OCI-LY7 (cell line): ENCODE data around the gene GNL1. TPM values are rescaled to one million over a fixed set of nuclear protein-coding genes. Genes with fewer than 3 reads are reported as not detected.

Source experiments
- BruUV-seq: library from RNA; stranded (reverse); fragments of 400-500 nt; replicated peaks from 2 replicates; lab custom pipeline; 2021; lab: Mats Ljungman, UMichigan
- CTCF ChIA-PET: fragments of 300-600 bp; sonication (Branson Sonifier 250); formaldehyde crosslinking; loops from one replicate; lab custom pipeline; 2022; ENCODE audit warnings: antibody characterized with exemption; ENCODE audit not compliant: unreplicated experiment; lab: Charles Lee
- POLR2A ChIA-PET: fragments of 300-600 bp; sonication (Branson Sonifier 250); formaldehyde crosslinking; loops from one replicate; lab custom pipeline; 2022; ENCODE audit warnings: antibody characterized with exemption; lab: Charles Lee
- DNase-seq: peaks from one replicate; pipeline ENCODE4 v3.0.0-alpha.2; 2015; ENCODE audit warnings: low spot score
- H2AFZ ChIP-seq: fragments of 200-600 bp; sonication (generic), shearing (Covaris generic); 2 replicates; pipeline ENCODE4 v1.6.1; 2014; ENCODE audit warnings: mild to moderate bottlenecking, antibody characterized with exemption, low read length, moderate library complexity
- H3K27ac ChIP-seq: fragments of 200-600 bp; sonication (generic); 2 replicates; pipeline ENCODE4 v1.5.1; 2014; ENCODE audit warnings: mixed run types, low read depth, mild to moderate bottlenecking, moderate library complexity, low read length, inconsistent platforms; ENCODE audit not compliant: poor library complexity, severe bottlenecking
- H3K36me3 ChIP-seq: fragments of 200-600 bp; sonication (generic); 2 replicates; pipeline ENCODE4 v1.6.1; 2014; ENCODE audit warnings: mild to moderate bottlenecking, antibody characterized with exemption, low read length, moderate library complexity, mixed read lengths; ENCODE audit not compliant: insufficient read depth
- H3K4me1 ChIP-seq: fragments of 200-600 bp; sonication (generic); 2 replicates; pipeline ENCODE4 v1.5.1; 2014; ENCODE audit warnings: mild to moderate bottlenecking, low read length; ENCODE audit not compliant: insufficient read depth, poor library complexity, severe bottlenecking
- H3K4me2 ChIP-seq: fragments of 200-600 bp; sonication (generic); 2 replicates; pipeline ENCODE4 v1.6.1; 2014; ENCODE audit warnings: mild to moderate bottlenecking, low read length
- H3K4me3 ChIP-seq: fragments of 200-600 bp; sonication (generic); 2 replicates; pipeline ENCODE4 v1.5.1; 2014; ENCODE audit warnings: mild to moderate bottlenecking, low read depth, low read length; ENCODE audit not compliant: poor library complexity, severe bottlenecking
- H3K79me2 ChIP-seq: fragments of 200-600 bp; sonication (generic); 2 replicates; pipeline ENCODE4 v1.6.1; 2016; ENCODE audit warnings: low read depth, mild to moderate bottlenecking, low read length, moderate library complexity, mixed read lengths; ENCODE audit not compliant: insufficient read depth
- H3K9me2 ChIP-seq: fragments of 200-600 bp; sonication (generic); 2 replicates; pipeline ENCODE4 v1.6.1; 2016; ENCODE audit warnings: mild to moderate bottlenecking, low read length, mixed read lengths; ENCODE audit not compliant: insufficient read depth
- H3K9me3 ChIP-seq: fragments of 200-600 bp; sonication (generic); 2 replicates; pipeline ENCODE4 v1.6.1; 2014; ENCODE audit warnings: mild to moderate bottlenecking, mixed run types, low read length, mixed read lengths
- H4K20me1 ChIP-seq: fragments of 200-600 bp; sonication (generic); 2 replicates; pipeline ENCODE4 v1.6.1; 2014; ENCODE audit warnings: mild to moderate bottlenecking, antibody characterized with exemption, low read length, moderate library complexity, mixed read lengths; ENCODE audit not compliant: insufficient read depth
- EZH2phosphoT487 ChIP-seq: fragments of 200-600 bp; sonication (generic); IDR thresholded peaks from 2 replicates; pipeline ENCODE4 v1.6.1; 2018; ENCODE audit warnings: low read depth, borderline replicate concordance, mild to moderate bottlenecking, mixed run types, antibody characterized with exemption, low read length, moderate library complexity, mixed read lengths
- intact Hi-C: fragments of 100-400 bp; cut with micrococcal nuclease; formaldehyde crosslinking; loops from one replicate; pipeline ENCODE4 v1.10.0; 2022; ENCODE audit not compliant: unreplicated experiment
- total RNA-seq, 2 experiments: library from RNA; depleted of rRNA in 1 of 2; stranded (reverse); fragments of >200 nt in 1 of 2; shearing (Covaris generic) in 1 of 2; gene quantifications; 2 replicates each; pipeline ENCODE4 v1.2.3, GENCODE V29; 2014 to 2022
- TF ChIP-seq, protein P1 (sequence below): fragments of 200-600 bp; sonication (generic); conservative IDR thresholded peaks from 2 replicates; pipeline ENCODE4 v1.5.1; 2014; ENCODE audit warnings: mild to moderate bottlenecking, antibody characterized with exemption, low read length, moderate library complexity, mixed read lengths

Gene GNL1
- total RNA-seq, 2 experiments from 2014 or later = 66.4 to 114 TPM

- no peak overlapping the region for H3K4me2 ChIP-seq
- TF ChIP-seq EZH2phosphoT487 = no peak
- TF ChIP-seq, protein P1, sequence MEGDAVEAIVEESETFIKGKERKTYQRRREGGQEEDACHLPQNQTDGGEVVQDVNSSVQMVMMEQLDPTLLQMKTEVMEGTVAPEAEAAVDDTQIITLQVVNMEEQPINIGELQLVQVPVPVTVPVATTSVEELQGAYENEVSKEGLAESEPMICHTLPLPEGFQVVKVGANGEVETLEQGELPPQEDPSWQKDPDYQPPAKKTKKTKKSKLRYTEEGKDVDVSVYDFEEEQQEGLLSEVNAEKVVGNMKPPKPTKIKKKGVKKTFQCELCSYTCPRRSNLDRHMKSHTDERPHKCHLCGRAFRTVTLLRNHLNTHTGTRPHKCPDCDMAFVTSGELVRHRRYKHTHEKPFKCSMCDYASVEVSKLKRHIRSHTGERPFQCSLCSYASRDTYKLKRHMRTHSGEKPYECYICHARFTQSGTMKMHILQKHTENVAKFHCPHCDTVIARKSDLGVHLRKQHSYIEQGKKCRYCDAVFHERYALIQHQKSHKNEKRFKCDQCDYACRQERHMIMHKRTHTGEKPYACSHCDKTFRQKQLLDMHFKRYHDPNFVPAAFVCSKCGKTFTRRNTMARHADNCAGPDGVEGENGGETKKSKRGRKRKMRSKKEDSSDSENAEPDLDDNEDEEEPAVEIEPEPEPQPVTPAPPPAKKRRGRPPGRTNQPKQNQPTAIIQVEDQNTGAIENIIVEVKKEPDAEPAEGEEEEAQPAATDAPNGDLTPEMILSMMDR = no peak
- H3K36me3 ChIP-seq = peaks cover 18% of the 10 kb centered on the region
- peaks cover 19% of the 10 kb centered on the region for H3K79me2 ChIP-seq
- DNase-seq = no peak
- H3K4me3 ChIP-seq = no peak overlapping the region
- no peak overlapping the region for H2AFZ ChIP-seq
- ChIA-PET CTCF (no interaction called here), POLR2A (no interaction called here)
- H3K4me1 ChIP-seq = peaks cover 25% of the 10 kb centered on the region
- no TSS peak for BruUV-seq
- no peaks in the 10 kb centered on the region for H3K9me3 ChIP-seq
- peaks cover 17% of the 10 kb centered on the region for H4K20me1 ChIP-seq
- intact Hi-C loops = no loop called here
- H3K27ac ChIP-seq = no peak overlapping the region
- H3K9me2 ChIP-seq = no peaks in the 10 kb centered on the region
Measured at GRCh38 chr6:30568245-30568644, 12.0 kb upstream of the GNL1 start.

DNA sequence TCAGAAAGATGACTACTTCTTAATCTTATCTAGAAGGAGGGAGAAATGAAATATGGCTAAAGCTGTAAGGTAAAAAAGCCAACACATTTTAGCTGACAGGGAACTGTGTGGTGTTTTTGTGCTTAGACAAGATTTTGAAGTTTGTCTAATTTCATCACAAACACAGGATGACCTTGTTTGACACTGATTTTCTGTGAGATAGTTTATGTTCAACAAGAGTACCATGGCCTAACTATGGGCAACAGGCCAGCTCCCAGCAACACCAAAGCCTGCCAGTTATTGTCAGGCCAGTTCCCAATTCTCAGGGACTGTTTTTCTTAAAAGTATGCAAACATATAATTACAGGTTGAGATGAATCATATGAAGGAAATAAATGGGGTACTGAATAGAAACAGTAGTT lies 9.5 kb upstream of the GNL1 start:
- no peaks in the 10 kb centered on the region for H3K9me2 ChIP-seq
- POLR2A ChIA-PET = interaction anchor here (0.7 kb wide), 1 partner anchor 8 kb away, joined by 3 read pairs; no protein-coding TSS in a partner anchor
- intact Hi-C loops = no loop called here
- BruUV-seq = no TSS peak
- DNase-seq = no peak
- H3K79me2 ChIP-seq = no peaks in the 10 kb centered on the region; the same call in 1 of the 2 replicates
- H3K4me2 ChIP-seq = no peak overlapping the region
- CTCF ChIA-PET = no interaction called here
- H3K4me1 ChIP-seq = peaks cover 12% of the 10 kb centered on the region
- TF ChIP-seq EZH2phosphoT487 = no peak
- TF ChIP-seq, protein P1 = no peak
- no peaks in the 10 kb centered on the region for H4K20me1 ChIP-seq
- no peak overlapping the region for H3K4me3 ChIP-seq
- peaks cover 35% of the 10 kb centered on the region for H3K36me3 ChIP-seq
- no peak overlapping the region for H3K27ac ChIP-seq
- H3K9me3 ChIP-seq = no peaks in the 10 kb centered on the region
- H2AFZ ChIP-seq = no peak overlapping the region

DNA sequence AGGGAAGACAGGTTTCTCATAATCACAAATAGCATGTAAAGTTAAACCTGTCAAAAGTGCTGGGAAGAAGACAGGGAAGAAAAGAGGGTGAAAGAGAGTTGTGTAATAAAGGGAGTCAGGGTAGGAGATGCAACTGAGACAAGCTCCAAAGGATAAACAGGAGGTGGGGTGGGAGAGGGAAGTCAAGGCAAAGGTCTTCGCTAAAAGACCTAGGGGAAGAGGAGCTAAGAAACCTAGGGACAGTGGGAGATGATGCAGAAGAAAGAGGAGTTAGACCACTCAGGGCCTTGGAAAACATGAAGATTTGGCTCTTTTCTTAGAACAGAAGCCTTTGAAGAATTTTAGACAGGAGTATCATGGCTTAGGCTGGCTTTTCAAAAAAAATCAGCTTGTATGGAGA lies 7.8 kb upstream of the GNL1 start:
- Histone ChIP-seq H2AFZ (no peak overlapping the region), H3K9me2 (no peaks in the 10 kb centered on the region), H3K4me2 (no peak overlapping the region), H4K20me1 (no peaks in the 10 kb centered on the region), H3K27ac (no peak overlapping the region), H3K4me1 (no peaks in the 10 kb centered on the region), H3K9me3 (no peaks in the 10 kb centered on the region), H3K79me2 (peaks cover 9% of the 10 kb centered on the region), H3K4me3 (no peak overlapping the region), H3K36me3 (peaks cover 49% of the 10 kb centered on the region)
- ChIA-PET CTCF (no interaction called here), POLR2A (interaction anchor here (0.7 kb wide), 1 partner anchor 256 kb away, joined by 4 read pairs; no protein-coding TSS in a partner anchor)
- no TSS peak for BruUV-seq
- intact Hi-C loops = no loop called here
- TF ChIP-seq EZH2phosphoT487 = no peak
- TF ChIP-seq, protein P1 = no peak
- no peak for DNase-seq
